HEK293 (cell line): ENCODE data around the gene CHST1.

Source experiments
- AEBP2 ChIP-seq: fragments of 450-650 bp; formaldehyde crosslinking; IDR thresholded peaks from 2 replicates; pipeline ENCODE4 v1.5.1; 2016; ENCODE audit warnings: missing biosample characterization, missing genetic modification characterization, borderline replicate concordance
- HOXA7 ChIP-seq: sonication (generic); formaldehyde crosslinking; IDR thresholded peaks from 2 replicates; pipeline ENCODE4 v1.8.1; 2022; ENCODE audit warnings: missing genetic modification reagents, borderline replicate concordance
- HOXC10 ChIP-seq: sonication (generic); formaldehyde crosslinking; IDR thresholded peaks from 2 replicates; pipeline ENCODE4 v1.8.1; 2023; ENCODE audit warnings: mild to moderate bottlenecking, missing genetic modification reagents
- HOXD13 ChIP-seq: sonication (generic); formaldehyde crosslinking; IDR thresholded peaks from 2 replicates; pipeline ENCODE4 v1.8.0; 2022; ENCODE audit warnings: missing genetic modification reagents, borderline replicate concordance
- KLF10 ChIP-seq: fragments of 450-650 bp; IDR thresholded peaks from 2 replicates; pipeline ENCODE4 v1.5.1; 2018; ENCODE audit warnings: missing biosample characterization, mild to moderate bottlenecking, missing genetic modification characterization
- RBAK ChIP-seq: fragments of 450-650 bp; formaldehyde crosslinking; IDR thresholded peaks from 2 replicates; pipeline ENCODE4 v1.5.1; 2016; ENCODE audit warnings: missing biosample characterization, missing genetic modification characterization
- WT1 ChIP-seq: fragments of 450-650 bp; formaldehyde crosslinking; IDR thresholded peaks from 2 replicates; pipeline ENCODE4 v1.5.1; 2016; ENCODE audit warnings: missing biosample characterization, missing genetic modification characterization
- ZBTB21 ChIP-seq: fragments of 450-650 bp; formaldehyde crosslinking; IDR thresholded peaks from 2 replicates; pipeline ENCODE4 v1.5.1; 2017; ENCODE audit warnings: missing biosample characterization, missing genetic modification characterization
- ZBTB6 ChIP-seq: fragments of 450-650 bp; formaldehyde crosslinking; IDR thresholded peaks from 2 replicates; pipeline ENCODE4 v1.5.1; 2017; ENCODE audit warnings: missing biosample characterization, missing genetic modification characterization
- ZNF138 ChIP-seq: fragments of 450-650 bp; formaldehyde crosslinking; IDR thresholded peaks from 2 replicates; pipeline ENCODE4 v1.5.1; 2016; ENCODE audit warnings: missing biosample characterization, missing genetic modification characterization, borderline replicate concordance
- ZNF140 ChIP-seq: fragments of 450-650 bp; formaldehyde crosslinking; IDR thresholded peaks from 2 replicates; pipeline ENCODE4 v1.5.1; 2016; ENCODE audit warnings: missing biosample characterization, missing genetic modification characterization
- ZNF202 ChIP-seq: fragments of 450-650 bp; formaldehyde crosslinking; IDR thresholded peaks from 2 replicates; pipeline ENCODE4 v1.5.1; 2016; ENCODE audit warnings: missing biosample characterization, missing genetic modification characterization, borderline replicate concordance
- ZNF223 ChIP-seq: fragments of 450-650 bp; formaldehyde crosslinking; IDR thresholded peaks from 2 replicates; pipeline ENCODE4 v1.5.1; 2016; ENCODE audit warnings: missing biosample characterization, missing genetic modification characterization
- ZNF266 ChIP-seq: fragments of 450-650 bp; formaldehyde crosslinking; IDR thresholded peaks from 2 replicates; pipeline ENCODE4 v1.5.1; 2016; ENCODE audit warnings: missing biosample characterization, missing genetic modification characterization, low read depth
- ZNF302 ChIP-seq: fragments of 450-650 bp; formaldehyde crosslinking; IDR thresholded peaks from 2 replicates; pipeline ENCODE4 v1.5.1; 2016; ENCODE audit warnings: missing biosample characterization, missing genetic modification characterization, low read depth
- ZNF341 ChIP-seq: fragments of 450-650 bp; formaldehyde crosslinking; IDR thresholded peaks from 2 replicates; pipeline ENCODE4; 2016; ENCODE audit warnings: low read depth, missing biosample characterization, missing genetic modification characterization
- ZNF354C ChIP-seq: fragments of 450-650 bp; formaldehyde crosslinking; IDR thresholded peaks from 2 replicates; pipeline ENCODE4 v1.5.1; 2016; ENCODE audit warnings: missing biosample characterization, missing genetic modification characterization, low read depth, borderline replicate concordance
- ZNF394 ChIP-seq: fragments of 450-650 bp; formaldehyde crosslinking; IDR thresholded peaks from 2 replicates; pipeline ENCODE4 v1.5.1; 2016; ENCODE audit warnings: missing biosample characterization, missing genetic modification characterization, mild to moderate bottlenecking, moderate library complexity, borderline replicate concordance
- ZNF426 ChIP-seq: fragments of 450-650 bp; formaldehyde crosslinking; IDR thresholded peaks from 2 replicates; pipeline ENCODE4 v1.5.1; 2017; ENCODE audit warnings: missing biosample characterization, missing genetic modification characterization, mild to moderate bottlenecking, inconsistent platforms, moderate library complexity
- ZNF501 ChIP-seq: fragments of 450-650 bp; formaldehyde crosslinking; IDR thresholded peaks from 2 replicates; pipeline ENCODE4 v1.5.1; 2016; ENCODE audit warnings: missing biosample characterization, missing genetic modification characterization
- ZNF529 ChIP-seq: fragments of 450-650 bp; formaldehyde crosslinking; IDR thresholded peaks from 2 replicates; pipeline ENCODE4 v1.5.1; 2017; ENCODE audit warnings: missing genetic modification characterization, missing biosample characterization; ENCODE audit not compliant: insufficient replicate concordance
- ZNF530 ChIP-seq: fragments of 450-650 bp; formaldehyde crosslinking; IDR thresholded peaks from 2 replicates; pipeline ENCODE4 v1.5.1; 2016; ENCODE audit warnings: low read depth, missing biosample characterization, missing genetic modification characterization
- ZNF623 ChIP-seq: fragments of 450-650 bp; formaldehyde crosslinking; IDR thresholded peaks from 2 replicates; pipeline ENCODE4 v1.5.1; 2016; ENCODE audit warnings: missing biosample characterization, missing genetic modification characterization
- ZNF629 ChIP-seq: fragments of 450-650 bp; formaldehyde crosslinking; IDR thresholded peaks from 2 replicates; pipeline ENCODE4 v1.5.1; 2017; ENCODE audit warnings: missing biosample characterization, missing genetic modification characterization
- ZNF654 ChIP-seq: fragments of 450-650 bp; formaldehyde crosslinking; IDR thresholded peaks from 2 replicates; pipeline ENCODE4 v1.5.1; 2016; ENCODE audit warnings: low read depth, missing biosample characterization, missing genetic modification characterization
- ZNF707 ChIP-seq: fragments of 450-650 bp; formaldehyde crosslinking; IDR thresholded peaks from 2 replicates; pipeline ENCODE4 v1.5.1; 2016; ENCODE audit warnings: missing biosample characterization, missing genetic modification characterization
- ZNF791 ChIP-seq: fragments of 450-650 bp; formaldehyde crosslinking; IDR thresholded peaks from 2 replicates; pipeline ENCODE4 v1.5.1; 2016; ENCODE audit warnings: missing biosample characterization, missing genetic modification characterization
- ZXDB ChIP-seq: fragments of 450-650 bp; formaldehyde crosslinking; IDR thresholded peaks from 2 replicates; pipeline ENCODE4 v1.5.1; 2016; ENCODE audit warnings: missing biosample characterization, missing genetic modification characterization
- TF ChIP-seq, protein P1 (sequence below): fragments of 450-650 bp; formaldehyde crosslinking; IDR thresholded peaks from 2 replicates; pipeline ENCODE4 v1.5.1; 2016; ENCODE audit warnings: missing biosample characterization, missing genetic modification characterization
- TF ChIP-seq, protein P2 (sequence below): fragments of 450-650 bp; formaldehyde crosslinking; IDR thresholded peaks from 2 replicates; pipeline ENCODE4 v1.5.1; 2017; ENCODE audit warnings: missing biosample characterization, missing genetic modification characterization
- TF ChIP-seq, protein P3 (sequence below): fragments of 450-650 bp; formaldehyde crosslinking; IDR thresholded peaks from 2 replicates; pipeline ENCODE4 v1.5.1; 2016; ENCODE audit warnings: missing biosample characterization, missing genetic modification characterization

The CHST1 gene

GRCh38 chr11:45672593-45672992, 7.2 kb upstream of the CHST1 start (continued):
- peak; percentile 75 for TF ChIP-seq ZNF623 (tag by site-specific recombination)
- TF ChIP-seq ZNF266 (tag by site-specific recombination): 0 out of 2 replicates have a peak, but pooled peaks have one; percentile 46
- TF ChIP-seq ZBTB21 (tag by site-specific recombination): peak; percentile 46; the same call in 1 of the 2 replicates
- no peak for TF ChIP-seq ZNF707 (tag by site-specific recombination)
- peak; percentile 55; the same call in 1 of the 2 replicates for TF ChIP-seq ZNF501
- TF ChIP-seq, protein P1, sequence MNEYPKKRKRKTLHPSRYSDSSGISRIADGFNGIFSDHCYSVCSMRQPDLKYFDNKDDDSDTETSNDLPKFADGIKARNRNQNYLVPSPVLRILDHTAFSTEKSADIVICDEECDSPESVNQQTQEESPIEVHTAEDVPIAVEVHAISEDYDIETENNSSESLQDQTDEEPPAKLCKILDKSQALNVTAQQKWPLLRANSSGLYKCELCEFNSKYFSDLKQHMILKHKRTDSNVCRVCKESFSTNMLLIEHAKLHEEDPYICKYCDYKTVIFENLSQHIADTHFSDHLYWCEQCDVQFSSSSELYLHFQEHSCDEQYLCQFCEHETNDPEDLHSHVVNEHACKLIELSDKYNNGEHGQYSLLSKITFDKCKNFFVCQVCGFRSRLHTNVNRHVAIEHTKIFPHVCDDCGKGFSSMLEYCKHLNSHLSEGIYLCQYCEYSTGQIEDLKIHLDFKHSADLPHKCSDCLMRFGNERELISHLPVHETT: 0 out of 2 replicates have a peak, but pooled peaks have one; percentile 43
- TF ChIP-seq ZNF791 (tag by site-specific recombination): no peak
- no peak for TF ChIP-seq ZNF302 (tag by site-specific recombination)
- peak; percentile 94 for TF ChIP-seq ZNF394 (tag by site-specific recombination)
- no peak for TF ChIP-seq KLF10
- TF ChIP-seq WT1 (tag by site-specific recombination): 0 out of 2 replicates have a peak, but pooled peaks have one; percentile 27
- TF ChIP-seq, protein P2, sequence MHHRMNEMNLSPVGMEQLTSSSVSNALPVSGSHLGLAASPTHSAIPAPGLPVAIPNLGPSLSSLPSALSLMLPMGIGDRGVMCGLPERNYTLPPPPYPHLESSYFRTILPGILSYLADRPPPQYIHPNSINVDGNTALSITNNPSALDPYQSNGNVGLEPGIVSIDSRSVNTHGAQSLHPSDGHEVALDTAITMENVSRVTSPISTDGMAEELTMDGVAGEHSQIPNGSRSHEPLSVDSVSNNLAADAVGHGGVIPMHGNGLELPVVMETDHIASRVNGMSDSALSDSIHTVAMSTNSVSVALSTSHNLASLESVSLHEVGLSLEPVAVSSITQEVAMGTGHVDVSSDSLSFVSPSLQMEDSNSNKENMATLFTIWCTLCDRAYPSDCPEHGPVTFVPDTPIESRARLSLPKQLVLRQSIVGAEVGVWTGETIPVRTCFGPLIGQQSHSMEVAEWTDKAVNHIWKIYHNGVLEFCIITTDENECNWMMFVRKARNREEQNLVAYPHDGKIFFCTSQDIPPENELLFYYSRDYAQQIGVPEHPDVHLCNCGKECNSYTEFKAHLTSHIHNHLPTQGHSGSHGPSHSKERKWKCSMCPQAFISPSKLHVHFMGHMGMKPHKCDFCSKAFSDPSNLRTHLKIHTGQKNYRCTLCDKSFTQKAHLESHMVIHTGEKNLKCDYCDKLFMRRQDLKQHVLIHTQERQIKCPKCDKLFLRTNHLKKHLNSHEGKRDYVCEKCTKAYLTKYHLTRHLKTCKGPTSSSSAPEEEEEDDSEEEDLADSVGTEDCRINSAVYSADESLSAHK (tag by site-specific recombination): no peak
- no peak for TF ChIP-seq HOXD13
- TF ChIP-seq ZXDB (tag by site-specific recombination): peak; percentile 48; the same call in 1 of the 2 replicates
- peak; percentile 88 for TF ChIP-seq ZNF426 (tag by site-specific recombination)
- peak; percentile 45 for TF ChIP-seq ZNF529
- peak; percentile 77; the same call in 1 of the 2 replicates for TF ChIP-seq ZNF530 (tag by site-specific recombination)
- TF ChIP-seq AEBP2 (tag by site-specific recombination): 0 out of 2 replicates have a peak, but pooled peaks have one; percentile 67
- 0 out of 2 replicates have a peak, but pooled peaks have one; percentile 54 for TF ChIP-seq RBAK (tag by site-specific recombination)
- TF ChIP-seq, protein P3, sequence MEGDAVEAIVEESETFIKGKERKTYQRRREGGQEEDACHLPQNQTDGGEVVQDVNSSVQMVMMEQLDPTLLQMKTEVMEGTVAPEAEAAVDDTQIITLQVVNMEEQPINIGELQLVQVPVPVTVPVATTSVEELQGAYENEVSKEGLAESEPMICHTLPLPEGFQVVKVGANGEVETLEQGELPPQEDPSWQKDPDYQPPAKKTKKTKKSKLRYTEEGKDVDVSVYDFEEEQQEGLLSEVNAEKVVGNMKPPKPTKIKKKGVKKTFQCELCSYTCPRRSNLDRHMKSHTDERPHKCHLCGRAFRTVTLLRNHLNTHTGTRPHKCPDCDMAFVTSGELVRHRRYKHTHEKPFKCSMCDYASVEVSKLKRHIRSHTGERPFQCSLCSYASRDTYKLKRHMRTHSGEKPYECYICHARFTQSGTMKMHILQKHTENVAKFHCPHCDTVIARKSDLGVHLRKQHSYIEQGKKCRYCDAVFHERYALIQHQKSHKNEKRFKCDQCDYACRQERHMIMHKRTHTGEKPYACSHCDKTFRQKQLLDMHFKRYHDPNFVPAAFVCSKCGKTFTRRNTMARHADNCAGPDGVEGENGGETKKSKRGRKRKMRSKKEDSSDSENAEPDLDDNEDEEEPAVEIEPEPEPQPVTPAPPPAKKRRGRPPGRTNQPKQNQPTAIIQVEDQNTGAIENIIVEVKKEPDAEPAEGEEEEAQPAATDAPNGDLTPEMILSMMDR (tag by site-specific recombination): no peak
- 0 out of 2 replicates have a peak, but pooled peaks have one; percentile 50 for TF ChIP-seq ZNF138
- peak; percentile 88 for TF ChIP-seq ZNF140 (tag by site-specific recombination)
- peak; percentile 31; the same call in 1 of the 2 replicates for TF ChIP-seq ZNF654
- TF ChIP-seq ZBTB6 (tag by site-specific recombination): no peak
- peak; percentile 43; the same call in 1 of the 2 replicates for TF ChIP-seq ZNF629 (tag by site-specific recombination)
- peak; percentile 21; the same call in 1 of the 2 replicates for TF ChIP-seq ZNF341 (tag by site-specific recombination)
- TF ChIP-seq HOXC10 (CRISPR knock-in tag): no peak
- no peak for TF ChIP-seq HOXA7 (CRISPR knock-in tag)
- peak; percentile 35; the same call in 1 of the 2 replicates for TF ChIP-seq ZNF354C
- TF ChIP-seq ZNF202 (tag by site-specific recombination): peak; percentile 55; the same call in 1 of the 2 replicates
- 0 out of 2 replicates have a peak, but pooled peaks have one; percentile 44 for TF ChIP-seq ZNF223 (tag by site-specific recombination)
